Astrocyte of the hippocampus (primary cell): ENCODE measurements around the gene DENND2C.

Experiments
- DNase-seq: peaks from one replicate; pipeline ENCODE4 v3.0.0; 2011; ENCODE audit warnings: low read depth, low spot score

The DENND2C gene, protein sequence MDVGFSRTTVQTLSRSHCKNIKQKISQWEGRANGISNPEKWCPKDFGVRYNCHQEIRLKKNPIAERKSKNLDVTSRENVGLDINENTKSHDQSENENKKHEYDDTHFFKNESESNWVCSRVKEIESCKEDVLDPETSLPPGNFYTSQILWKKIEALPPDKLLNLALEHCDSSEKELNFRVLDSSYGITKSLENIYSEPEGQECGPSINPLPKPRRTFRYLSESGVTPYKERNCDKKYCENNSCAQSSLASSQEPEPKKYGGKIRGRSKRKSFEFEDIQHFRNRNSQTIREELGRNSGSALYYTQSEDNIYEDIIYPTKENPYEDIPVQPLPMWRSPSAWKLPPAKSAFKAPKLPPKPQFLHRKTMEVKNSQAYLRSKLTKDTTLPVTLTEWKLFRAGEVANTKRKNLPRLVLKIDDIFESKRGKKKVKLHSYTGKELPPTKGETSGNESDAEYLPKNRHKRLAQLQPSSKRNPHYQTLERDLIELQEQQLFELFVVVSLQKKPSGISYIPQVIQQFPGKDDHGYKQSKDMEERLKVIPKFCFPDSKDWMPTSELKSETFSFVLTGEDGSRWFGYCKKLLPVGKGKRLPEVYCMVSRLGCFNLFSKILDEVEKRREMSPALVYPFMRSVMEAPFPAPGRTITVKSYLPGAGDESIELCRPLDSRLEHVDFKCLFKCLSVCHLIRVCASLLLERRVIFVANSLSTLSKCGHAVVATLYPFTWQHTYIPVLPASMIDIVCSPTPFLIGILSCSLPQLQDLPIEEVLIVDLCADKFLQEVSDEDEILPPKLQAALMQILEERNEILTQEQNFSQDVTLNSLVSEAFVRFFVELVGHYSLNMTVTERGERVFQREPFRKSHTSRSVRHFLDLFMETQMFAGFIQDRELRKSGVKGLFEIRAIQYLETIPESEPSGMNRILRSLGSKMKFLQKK

DNA sequence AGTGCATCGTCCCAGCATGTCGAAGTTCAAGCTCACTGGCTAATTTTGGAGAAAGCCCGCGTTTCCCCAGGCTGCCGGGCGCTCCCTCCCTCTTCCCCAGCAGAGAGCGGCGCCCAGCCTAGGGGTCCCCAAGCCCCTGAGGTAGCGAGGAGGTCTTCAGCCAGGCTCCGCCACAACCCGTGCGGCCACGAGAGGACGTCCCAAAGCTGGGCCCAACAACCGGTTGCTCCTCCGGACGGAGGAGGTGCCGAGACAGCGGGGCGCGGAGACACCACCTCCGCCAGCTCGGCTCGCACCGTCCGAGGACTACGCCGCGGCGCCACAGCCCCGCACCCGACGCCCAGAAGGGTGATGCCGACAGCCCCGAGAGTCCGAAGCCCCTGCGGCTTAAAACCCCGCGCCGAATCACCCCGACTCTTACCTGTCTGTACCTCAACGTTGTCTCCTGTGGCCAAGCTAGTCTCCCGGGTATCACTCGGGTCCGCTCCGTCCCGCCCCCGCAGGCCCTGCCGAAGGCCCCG lies at the start of gene DENND2C:
Gene DENND2C, minus strand, starts transcription at position 488 of the 521 bp plus-strand sequence. CDS start 44,065 bp downstream, outside the sequence.
- no peak for DNase-seq

DNA sequence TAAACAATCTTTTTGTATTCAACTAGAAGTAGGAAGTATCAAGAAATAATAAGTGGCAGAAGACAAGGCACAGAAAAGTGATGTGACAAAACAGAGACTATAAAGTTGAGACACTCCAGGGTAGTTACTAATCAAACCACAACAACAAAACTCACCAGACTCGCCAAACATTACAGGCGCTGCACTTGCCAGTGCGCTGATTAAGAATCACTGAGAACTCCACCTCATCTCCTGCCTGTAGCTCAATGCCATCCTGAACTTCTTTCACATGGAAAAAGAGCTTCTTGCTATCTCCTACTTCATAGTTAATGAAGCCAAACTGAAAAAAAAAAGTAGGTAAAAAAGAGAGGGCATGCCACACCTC lies 49.6 kb upstream of the DENND2C start:
- DNase-seq, result peak; percentile 52

DNA sequence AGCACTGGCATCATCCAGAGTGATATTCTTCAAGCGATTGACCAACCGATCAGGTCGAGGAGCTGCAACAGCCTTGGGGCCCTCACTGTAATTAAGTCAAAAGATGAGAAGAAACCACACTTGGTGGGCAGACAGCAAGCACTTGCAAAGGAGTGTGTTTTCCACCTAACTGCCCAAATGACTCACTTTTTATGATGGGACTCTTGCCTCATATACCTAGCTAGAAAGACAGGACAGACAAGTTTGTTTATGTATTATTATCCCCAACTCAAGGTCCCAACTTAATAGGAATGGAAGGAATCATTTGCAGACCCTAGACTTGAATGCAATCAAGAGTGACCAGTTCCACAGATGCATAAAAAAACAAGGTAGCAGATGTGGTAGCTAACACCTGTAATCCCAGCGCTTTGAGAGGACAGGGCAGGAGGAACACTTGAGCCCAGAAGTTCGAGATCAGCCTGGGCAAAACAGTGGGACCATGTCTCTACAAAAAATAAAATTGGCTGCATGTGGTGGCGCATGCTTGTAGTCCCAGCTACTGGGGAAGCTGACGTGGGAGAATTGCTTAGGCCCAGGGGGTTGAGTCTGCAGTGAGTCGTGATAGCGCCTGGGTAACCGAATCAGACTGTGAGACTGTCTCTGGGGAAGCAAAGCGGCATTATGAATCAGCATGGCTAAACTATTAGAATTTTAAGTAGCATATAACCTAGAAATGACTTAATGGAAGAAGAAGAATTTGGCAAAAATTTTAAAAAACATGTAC lies 49.0 kb upstream of the DENND2C start:
- DNase-seq, result peak; percentile 58

DNA sequence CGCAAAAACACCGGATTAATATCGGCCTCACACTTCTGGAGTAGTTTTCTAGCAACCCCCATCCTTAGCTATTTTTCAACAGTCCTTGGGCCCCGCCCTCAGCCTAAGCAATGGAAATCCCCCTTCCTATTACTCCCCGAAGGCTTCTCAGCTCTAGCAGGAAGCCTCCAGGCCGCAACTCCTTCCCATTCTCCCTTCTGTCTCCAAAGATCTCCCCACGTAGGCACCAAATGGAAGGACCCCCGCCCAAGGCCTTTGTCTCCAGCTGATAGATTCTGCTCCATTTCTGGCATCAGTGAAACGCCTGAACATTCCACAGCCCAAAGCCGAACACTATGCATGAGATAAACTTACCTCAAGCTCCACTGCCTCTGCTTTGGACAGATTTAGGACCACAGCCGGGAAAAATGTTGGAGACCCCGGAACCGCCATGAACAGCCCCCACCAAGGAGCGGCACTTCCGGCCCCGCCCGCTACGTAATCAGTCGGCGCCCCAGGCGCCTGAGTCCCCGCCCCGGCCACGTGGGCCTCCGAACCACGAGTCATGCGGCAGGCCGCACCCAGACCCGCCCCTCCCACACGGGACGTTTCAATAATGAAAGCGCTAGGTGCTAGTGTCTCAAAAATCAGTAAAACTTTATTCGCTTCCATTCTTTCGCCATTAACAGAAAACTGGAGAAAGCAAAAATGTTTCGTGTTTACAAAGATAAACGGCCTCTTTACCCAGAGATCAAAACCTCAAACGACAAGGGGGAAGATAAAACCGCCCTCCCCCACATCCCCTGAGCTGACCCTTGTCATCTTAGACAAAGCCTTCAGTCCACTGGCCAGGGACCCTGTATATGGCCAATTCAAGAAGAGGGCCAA lies 46.7 kb upstream of the DENND2C start, which contains the start of gene NRAS:
Gene NRAS, minus strand, starts transcription at position 468 of the 867 bp plus-strand sequence. CDS start 611 bp downstream, outside the sequence.
- peak; percentile 98 for DNase-seq

DNA sequence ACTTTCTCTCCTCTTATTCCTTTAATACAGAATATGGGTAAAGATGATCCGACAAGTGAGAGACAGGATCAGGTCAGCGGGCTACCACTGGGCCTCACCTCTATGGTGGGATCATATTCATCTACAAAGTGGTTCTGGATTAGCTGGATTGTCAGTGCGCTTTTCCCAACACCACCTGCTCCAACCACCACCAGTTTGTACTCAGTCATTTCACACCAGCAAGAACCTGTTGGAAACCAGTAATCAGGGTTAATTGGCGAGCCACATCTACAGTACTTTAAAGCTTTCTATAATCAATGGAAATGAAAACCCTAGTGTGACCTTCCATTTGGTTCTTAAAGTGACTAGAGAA lies 46.1 kb upstream of the DENND2C start:
- no peak for DNase-seq

DNA sequence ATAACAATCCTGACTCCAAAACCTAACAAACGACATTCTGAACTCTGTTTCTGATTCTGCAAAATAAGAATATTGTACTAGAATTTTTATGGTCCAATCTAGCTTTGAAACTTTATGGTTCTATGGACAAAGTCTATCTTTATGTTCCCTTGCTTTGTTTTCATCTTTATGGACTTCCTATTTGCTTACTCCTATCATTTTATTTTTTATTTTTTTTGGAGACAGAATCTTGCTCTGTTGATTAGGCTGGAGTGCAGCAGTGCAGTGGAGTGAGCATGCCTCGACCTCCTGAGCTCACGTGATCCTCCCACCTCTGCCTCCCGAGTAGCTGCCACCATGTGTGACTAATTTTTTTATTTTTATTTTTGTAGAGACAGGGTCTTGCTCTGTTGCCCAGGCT lies 43.1 kb upstream of the DENND2C start:
- no peak for DNase-seq

DNA sequence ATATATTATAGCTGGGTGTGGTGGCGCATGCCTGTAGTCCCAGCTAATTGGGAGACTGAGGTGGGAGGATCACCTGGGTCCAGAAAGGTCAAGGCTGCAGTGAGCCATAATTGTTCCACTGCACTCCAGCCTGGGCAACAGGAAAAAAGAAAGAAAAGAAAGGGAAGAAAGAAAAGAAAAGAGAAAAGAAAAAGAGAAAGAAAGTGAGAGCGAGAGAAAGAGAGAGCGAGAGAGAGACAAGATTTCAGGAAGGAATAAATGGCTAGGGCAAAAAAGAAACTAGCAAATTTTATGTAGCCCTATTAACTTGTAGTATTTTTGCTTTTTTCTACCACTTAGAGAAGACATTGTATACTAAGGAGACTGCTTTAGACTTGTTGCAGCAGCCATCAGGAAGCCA lies 40.5 kb upstream of the DENND2C start:
- DNase-seq, result no peak

DNA sequence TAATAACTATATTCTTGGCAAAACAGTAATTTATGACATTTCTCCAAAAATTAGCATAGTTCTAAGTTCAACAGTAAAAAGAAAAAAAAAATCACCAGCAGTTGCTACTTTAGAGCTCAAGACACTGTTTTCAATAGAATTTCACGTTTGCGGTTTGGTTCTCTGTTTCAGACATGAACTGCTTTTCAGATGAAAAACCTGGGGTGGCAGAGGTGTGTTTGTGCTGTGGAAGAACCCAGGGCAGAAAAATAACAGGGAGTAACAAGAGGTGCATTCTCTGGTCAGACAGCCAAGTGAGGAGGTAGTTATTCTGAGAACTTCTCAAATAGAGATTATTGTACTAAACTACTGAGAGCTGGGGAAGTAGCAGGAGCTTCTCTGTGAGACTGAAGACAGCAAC lies 37.8 kb upstream of the DENND2C start:
- DNase-seq, result no peak

DNA sequence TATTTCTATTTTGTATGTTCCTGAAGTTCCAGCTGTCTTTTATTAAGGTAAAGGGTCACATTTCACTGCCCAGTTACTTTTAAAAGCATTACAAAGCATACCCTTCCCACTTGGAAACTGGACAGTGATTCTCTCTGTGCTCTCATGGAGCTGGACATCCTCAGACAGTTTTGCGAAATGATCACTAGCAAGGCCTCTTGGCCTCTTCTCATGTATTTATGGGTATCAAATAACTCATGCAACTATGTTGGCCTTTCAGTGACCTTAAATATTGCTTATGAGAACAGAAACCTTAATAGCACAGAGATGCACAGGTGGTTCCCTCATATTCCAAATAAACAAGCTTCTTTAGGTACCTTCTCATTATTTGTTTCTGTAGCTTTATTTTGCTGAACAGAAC lies 33.4 kb upstream of the DENND2C start:
- no peak for DNase-seq

DNA sequence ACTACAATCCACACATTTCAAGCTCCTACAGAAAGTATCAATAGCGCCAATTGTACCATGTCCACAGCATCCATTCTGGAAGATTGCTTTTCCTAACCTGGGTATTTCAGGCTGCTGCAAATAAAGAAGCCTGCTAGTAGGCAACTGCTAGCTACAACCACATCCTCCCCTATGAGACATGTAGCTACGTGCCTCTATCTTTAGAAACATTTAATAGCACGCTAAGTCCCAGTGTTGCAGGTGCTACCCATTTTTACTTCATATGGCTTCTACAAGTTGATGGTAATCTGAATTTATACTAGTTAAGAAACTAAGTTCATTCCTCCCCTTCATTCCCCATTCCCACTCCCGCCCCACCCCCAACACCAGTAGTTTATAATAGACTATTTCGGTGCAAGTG lies 32.9 kb upstream of the DENND2C start:
- DNase-seq, result no peak

DNA sequence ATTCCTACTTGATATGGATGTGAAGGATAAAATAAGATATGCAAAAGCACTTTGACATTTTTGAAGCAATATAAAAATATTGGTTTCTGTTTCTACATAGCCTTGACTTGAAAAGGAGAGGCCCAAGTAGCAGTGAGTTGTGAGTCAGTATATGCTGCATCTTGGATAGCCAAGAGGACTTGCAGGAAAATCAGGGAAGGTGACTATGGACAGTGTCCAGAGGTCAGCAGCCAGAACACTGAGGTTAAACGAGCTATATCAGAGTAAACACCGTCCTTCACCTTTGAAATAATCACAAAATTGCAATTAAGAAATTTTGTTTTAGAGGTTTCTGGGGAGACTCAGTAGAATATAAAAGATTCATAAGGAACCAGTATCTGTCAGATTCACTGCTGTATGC lies 32.1 kb upstream of the DENND2C start:
- DNase-seq, result no peak

DNA sequence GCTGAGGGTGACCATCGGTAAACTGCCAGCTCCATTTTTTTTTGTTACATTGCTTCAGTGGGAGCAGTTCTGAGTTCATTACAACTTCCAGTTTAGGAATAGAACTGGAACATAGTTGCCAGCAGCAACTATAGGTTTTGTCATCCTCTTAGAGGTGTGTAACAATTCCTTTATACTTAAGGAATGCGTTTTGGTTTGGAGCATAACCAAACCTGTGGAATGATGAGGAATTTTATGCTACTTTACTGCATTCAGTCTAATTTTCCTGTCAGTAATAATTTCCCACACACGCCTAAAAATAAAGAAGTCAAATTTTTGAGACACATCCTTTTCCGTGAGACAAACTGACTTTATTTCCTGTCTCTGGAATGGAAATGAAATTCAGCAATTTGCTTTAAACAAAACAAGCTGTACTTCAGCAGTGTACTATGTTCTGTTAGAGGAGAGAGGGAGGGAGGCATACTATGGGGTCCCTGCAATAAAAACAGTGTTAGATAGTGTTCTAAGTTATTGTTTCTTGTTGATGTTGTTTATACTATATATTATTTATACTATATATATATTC lies 30.3 kb upstream of the DENND2C start:
- peak; percentile 46 for DNase-seq

DNA sequence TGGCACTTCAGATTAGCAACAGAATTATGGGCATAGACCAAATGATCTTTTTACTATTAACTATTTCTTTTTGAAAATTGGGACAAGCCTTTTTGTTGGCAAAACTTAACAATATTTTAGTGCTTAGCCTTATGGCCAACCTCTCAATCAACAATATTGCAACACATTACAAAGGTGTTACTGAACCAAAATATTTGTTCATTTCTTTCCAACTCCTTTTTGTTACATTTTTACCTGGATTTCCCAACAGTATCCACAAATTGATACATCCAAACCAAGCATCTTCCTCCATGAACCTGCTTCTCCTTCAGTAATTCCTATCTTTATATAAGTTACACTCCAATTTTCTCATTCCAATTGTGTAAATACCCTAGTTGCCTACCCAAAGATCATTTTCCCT lies 27.0 kb upstream of the DENND2C start:
- no peak for DNase-seq

DNA sequence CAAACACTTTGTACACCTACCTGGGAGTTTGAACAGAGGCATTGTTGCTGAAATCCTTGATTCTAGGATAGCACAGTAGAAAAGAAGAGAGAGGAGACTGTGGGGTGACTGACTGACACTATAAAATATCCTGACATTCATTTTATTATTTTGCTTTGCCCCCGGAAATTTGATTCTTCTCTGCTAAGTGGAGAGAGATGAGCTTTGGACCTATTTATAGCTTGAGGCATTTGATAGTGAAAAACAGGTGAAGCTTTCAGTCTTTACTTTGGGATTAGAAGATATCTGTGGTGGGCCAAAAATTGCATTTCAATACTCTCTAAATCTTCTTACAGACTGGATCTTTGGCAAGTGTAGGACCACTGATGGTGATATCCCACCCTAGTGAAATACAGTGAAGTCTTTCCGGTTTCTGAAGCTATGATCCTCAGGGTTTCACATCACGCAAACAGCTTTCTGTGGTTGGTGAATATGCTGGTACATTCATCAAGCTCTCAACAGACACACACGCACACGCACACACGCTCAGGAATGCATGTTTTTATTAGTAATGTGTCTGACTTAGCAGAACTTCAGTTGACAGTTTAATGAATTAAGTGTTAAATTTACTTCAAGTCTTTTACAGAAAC lies 25.7 kb upstream of the DENND2C start, which contains the start of gene AMPD1:
Gene AMPD1, minus strand, starts transcription at position 117 of the 629 bp plus-strand sequence. Its CDS starts 75 bp downstream, at position 42.
- peak; percentile 51 for DNase-seq

DNA sequence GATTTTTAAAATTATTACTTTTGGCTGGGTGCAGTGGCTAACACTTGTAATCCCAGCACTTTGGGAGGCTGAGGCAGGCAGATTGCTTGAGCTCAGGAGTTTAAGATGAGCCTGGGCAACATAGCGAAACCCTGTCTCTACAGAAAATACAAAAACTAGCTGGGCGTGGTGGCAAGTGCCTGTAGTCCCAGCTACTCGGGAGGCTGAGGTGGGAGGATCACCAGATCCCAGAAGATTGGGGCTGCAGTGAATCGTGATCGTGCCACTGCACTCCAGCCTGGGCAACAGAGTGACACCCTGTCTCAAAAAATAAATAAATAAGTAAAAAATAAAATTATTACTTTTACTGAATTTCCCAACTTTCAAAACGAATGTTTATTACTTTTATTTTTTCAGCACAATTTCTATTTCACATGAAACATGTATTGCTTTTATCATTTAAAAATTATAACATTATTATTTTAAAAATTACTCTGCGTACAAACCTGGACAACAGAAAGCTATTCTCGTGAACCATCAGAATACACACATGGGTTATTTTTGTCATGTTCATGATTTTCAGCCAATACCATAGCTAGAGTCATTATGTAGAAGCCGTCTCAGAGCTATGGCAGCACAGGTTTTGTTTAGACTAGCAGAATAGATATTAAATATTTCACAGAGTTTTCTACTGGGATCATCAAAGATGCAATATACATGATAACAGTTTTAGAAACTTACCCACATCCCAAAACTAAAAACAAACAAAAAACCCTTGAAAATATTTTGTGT lies 24.9 kb upstream of the DENND2C start:
- no peak for DNase-seq

DNA sequence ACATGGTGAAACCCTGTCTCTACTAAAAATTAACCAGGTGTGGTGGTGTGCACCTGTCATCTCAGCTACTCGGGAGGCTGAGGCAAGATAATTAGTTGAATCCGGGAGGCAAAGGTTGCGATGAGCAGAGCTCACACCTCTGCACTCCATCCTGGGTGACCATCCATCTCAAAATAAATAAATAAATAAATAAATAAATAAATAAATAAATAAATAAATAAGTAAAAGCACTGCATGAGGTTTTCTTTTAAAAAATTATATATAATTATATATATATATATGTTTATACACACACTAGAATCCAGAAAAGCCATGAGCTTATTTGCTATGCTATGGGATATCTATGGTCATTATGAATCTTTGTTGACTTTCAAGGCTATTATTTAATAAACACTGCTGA lies 23.1 kb upstream of the DENND2C start:
- no peak for DNase-seq

DNA sequence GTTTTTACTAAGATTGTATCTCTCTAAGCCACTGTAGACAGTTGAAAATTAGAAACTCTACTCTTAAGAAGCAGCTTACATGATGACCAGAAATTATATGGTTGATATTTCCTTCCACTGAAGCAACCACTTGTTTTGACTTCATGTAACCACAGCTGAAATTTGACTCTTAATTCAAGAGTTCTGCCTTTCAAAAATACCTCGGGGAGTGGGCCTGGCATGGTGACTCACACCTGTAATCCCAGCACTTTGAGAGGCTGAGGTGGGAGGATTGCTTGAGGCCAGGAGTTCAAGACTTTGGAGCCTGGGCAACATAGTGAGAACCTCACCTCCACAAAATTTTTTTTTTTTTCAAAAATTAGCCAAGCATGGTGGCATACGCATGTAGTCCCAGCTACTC lies 21.2 kb upstream of the DENND2C start:
- no peak for DNase-seq

DNA sequence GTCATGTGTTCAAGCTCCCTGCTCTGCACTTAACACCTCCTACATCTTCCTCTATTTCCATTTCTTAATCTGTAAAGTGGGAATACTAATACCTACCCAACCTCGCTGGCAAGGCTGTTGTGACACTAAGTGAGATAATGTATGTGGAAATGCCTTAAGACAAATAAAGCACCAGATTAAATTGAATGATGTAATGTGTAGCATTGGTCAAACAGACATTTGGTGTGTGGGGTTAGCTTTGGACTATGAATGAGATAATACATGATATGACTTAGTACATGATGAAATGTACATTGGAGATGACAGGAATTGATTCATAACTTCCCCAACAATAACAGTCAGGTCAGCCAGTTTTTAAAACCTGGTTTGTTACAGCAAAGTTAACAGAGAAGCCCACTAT lies 20.3 kb upstream of the DENND2C start:
- no peak for DNase-seq

DNA sequence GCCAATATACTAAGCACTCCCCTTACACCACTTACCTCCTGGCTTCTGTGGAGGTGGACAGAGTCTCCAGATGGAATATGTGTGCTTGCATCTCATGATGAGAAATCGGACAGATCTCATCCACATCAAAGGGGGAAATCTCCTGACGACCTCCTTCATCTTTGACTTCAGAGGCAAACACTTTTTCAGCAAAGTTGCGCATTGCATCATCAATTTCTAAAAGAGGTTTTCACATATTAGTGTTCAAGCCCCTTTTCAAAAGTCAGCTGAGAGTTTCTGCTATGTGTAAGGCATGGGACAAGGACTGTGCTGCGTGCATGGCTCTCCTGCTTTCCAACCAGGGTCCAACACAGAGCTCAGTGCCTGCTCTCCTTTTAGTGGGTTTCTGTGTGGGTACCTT lies 18.7 kb upstream of the DENND2C start:
- no peak for DNase-seq
